G401.6 (cell line): ENCODE results near the gene KCP.

Experiments
- FAIRE-seq: peaks from 2 replicates; lab custom pipeline; 2012; peaks lifted over from hg19 to GRCh38; lab: Jason Lieb, UNC

Gene KCP

DNA sequence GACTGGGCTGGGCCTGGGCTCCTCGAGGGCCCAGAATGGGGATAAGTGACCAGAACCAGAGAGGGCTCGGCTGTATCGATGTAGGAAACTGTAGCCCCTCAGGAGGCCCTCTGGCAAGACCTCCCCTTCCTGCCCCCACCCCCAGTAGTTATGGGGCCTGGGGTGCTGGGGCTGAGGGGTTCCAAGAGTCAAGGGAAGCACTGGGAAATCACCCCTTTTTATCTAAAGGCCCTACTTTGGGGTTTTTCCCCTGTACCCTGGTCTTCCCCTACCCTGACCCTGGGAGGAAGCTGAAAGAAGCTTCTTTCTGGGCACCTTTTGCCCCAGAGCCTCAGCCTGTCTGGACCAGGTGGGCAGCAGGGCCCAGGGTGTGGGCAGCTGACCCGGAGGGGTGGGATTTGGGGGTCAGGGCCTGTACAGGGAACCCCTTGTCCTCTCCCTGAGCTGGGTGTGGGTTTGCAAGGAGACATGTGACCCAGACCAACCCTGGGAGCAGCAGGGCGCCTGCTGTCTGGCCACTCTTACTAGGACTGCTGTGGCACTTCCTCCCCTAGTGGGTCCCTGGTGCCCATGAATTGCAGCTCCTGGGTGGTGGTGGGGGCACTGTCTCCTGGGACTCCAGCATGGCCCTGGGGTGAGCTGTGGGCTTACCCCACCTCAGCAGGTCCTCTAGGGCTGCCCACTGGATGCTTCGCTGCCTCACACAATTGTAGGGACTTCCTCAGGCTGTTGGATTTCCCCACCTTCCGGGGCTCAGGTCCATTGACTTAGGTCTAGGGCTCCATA lies 28.8 kb upstream of the KCP start:
- no peak for FAIRE-seq

DNA sequence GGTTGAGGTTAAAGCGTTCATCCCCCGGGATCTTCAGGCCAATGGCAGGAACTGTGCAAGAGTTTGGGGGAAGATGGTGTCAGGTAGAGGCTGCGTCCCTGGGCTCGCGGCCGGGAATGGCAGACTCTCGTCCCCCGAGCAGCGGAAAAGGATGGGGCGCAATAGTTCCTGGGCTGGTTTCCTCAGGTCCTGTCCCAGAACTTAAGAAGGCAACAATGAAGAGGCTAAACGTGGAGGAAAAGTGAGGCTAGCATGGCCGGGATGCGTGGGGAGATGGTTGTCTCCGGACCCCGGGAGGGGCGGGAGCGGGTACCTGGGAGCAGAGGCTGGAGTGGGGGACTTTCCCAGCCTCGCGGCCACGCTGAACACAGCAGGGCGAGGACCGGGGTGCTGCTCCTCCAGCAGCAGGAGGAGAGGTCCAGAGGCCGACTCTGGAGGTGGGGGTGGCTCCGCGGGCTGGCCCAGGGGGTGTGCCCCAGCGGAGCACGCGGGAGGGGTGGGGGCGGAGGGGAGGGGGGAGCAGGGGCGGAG lies 28.1 kb upstream of the KCP start:
- no peak for FAIRE-seq

DNA sequence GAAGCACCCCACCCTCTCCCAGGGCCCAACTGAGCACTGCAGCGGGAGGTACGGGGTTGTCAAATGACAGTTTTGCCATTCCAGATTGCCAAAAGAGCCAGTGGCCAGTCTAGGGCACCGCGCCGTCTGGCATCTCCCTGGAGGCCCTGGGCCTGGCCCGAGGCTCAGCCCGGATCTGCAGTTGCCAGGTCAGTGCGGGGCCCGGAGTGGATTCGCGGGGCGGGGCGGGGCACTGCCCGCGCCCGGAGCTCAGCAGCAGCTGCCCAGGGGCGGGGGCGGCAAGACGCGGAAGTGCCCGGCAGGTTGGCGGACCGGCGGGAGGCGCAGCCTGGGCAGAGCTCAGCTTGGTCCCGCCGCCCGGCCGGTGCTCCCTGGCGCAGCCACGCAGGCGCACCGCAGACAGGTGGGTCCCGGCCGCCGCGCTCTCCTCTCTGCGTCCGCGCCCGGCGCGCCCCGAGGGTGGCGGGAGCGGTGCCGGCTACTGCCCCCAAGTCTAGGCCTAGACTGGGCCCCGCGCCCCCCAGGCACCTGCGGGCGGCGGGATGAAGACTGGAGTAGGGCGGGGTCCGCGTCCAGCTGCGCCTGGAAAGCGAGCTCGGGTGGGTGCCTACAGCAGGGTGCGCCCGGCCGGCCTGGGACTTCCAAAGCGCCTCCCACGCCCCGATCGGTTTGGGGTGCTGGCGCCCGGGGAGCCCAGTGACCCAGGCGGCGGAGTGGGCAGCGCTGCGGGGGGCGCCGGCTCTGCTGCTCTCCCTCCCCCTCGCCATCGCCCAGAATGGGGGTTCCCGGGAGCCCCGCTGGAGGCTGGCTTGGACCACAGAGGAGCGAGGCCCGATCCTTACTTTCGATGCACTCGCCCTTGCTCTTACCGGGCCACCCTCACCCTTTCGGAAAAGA lies 27.4 kb upstream of the KCP start, which contains the start of gene IRF5:
IRF5 (plus strand) TSS at position 281 of the 897 bp plus-strand sequence. CDS start 4,155 bp downstream, outside the sequence.
- FAIRE-seq, result no peak

DNA sequence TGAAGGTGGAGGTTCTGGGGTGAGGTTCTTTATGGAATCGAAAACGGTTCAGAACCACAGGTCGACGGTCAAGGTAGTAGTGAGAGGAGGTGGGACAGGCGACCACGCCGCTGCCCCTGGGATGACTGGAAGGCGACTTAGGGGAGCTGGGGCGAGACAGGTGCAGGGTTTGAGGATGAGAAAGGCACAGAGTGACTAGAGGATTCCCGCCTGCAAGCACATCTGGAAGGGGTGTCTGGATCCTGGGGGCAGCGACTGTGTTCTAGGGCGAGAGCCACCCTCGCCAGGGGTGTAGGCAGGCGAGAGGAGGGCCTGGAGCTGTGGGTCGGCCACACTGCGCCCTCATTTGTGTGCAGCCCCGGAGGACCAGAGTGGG lies 26.8 kb upstream of the KCP start:
- FAIRE-seq, result no peak

DNA sequence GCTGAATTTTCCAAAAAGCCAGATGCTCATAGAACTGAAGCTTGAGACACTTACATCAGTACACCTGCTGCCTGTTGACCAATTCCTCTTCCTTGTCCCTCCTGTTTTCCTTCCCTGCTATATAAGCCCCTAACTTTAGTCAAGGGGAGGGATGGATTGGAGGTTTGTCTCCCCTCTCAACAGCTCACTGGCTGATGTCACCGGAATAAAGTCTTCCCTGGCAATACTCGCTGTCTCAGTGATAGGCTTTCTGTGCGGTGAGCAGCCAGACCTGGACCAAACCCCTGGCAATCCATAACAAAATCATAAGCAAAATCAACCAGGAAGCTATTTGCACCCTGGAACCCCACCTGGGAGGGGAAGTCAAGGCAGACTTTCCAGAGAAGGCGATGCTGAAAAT lies 26.3 kb upstream of the KCP start:
- no peak for FAIRE-seq

DNA sequence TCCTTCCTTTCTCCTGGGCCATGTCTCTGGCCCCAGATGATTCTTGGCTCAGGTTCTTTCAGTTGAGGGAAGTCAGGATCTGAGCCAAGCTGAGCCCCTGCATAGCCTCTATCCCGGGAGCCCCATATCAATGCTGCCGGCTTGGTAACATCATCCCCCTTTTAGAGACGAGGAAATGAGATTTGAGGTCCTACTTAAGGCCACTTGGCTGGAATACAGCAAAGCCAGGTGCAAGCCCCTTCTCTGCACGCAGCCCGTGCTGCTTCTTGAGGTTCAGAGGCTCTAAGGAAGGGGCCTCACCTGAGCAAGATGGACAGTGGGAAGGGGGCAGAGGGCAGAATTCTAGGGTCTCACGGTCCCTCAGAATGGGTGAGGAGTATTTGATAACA lies 24.8 kb upstream of the KCP start:
- FAIRE-seq, result no peak

DNA sequence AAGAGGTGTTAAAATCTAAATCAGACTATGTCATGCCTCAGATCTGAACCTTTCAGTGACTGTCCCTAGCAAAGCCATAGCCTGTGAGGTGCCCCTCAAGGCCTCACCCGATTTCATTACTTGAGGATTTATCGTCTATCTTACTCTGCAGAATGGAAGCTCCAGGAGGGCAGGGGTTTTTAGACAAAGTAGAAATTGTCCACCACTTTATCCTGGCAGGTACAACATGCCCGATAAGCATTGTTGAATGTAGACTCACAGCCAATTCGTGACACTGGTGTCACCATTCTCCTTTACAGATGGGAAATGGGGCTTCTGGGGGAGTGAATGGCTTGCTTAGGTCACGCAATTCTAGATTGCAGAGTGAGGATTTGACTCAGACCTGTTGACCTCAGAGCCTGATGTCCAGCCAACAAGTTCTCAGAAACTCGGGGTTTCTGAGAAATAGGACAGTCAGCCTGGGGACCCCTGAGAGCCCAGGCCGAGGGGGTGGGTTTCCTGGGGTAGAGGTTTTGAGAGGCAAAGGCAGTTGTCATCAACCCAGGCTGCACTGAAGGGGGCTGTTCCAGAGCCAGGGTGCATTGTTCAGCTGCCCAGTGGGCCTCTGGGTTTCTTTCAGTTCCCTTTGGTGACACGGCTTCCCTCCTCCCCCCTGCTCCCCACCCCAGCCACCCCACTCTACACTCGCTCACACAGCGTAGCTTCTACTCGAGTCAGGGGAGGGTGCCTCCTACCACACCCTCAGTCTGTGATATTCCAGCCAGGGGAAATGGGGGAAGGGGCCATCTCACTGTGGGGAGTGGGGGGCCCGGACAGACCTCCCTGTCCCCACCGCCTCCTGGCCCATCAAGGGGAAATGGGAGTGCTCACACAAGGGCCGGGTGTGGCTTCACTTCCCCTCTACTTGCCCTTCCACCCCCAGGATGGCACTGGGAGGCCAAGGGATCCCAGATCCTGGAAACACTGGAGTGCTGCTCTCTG lies 24.1 kb upstream of the KCP start:
- no peak for FAIRE-seq

DNA sequence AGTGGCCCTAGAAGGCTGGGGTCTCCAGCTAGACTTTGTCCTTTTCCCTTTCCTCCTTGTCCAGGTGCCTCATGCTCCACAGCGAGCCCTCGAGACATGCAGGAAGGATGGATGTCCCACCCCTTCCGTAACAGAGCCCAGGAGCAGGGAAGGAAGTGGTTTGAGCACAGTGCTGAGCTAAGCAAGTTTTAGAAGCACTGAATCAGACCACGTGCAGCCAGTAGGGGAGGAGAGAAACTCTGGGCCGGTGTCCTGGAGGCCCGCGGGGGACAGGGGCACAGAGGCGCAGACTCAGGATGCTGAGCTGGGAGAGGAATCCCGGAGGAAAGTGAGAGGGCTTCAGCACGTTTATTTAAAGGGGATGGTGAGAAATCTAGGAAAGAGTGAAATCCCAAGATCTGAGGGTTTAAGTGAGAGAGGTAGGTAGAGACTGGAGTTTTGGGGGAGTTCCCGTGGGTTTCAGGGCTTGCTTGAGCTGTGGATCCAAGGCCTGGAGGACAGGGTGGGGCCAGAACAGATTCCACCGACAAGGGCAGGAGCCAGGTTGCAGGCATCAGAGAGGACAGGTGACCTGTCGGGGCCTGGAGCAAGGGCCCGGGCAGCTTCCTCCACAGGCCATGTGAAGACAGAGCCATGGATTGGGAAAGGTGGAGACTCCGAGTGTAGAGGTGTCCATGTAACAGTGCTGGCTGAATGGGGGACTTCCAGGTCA lies 22.8 kb upstream of the KCP start:
- no peak for FAIRE-seq

DNA sequence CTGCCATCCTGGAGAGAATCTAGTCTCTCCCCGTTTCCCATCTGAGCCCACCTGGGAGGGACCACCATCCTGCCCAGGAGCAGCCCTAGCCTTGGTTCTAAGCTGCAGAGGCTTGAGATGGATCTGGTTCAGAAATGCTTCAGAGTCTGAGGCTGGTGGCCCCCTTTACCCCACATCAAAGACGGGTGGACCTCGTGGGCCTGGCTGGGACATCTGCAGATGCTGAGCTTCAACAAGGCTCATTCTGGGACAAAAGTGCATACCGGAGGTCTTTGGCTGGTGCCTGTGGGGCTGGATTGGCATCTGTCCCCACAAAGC lies 22.3 kb upstream of the KCP start:
- no peak for FAIRE-seq

DNA sequence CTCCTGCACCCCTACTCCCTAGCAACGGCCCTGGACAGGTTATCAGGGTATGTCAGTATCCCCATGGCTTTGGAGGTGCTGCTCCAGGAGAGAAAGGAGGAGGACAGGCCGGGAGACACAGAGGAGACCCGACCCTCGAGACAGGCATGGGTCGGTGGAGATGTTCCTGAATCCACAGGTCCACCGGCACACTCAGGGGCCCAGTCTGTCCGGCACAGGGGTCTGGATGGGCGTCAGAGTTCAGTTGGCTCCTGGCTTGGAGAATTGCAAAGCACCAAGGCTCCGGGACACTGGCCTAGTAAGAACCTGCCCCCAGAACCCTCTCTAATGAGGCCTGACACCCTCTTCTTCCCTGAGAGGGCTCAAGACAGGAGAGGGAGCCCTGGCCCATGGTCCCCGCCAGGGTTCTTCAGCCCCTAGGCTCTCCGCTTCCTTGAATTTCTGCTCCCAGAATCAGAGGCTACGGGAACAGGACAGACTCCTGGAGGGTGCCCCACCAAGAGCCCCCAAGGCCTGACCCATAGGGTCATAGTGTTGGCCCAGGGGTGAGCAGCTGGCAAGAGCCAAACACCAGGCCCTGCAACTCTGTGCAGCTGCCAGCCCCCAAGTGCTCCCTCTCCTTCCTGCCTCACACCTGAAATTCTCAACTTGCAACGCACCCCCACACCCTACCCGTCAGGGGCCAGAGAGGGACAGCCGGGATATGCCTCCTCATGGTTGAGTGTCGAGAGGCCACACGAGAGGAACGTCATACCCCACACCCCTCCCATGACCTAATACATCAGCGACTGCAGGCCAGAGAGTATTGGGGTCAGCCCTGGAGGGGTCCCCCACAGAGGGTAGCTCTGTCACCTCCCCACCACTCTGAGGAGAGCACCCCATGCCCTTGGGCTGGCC lies 21.7 kb upstream of the KCP start:
- no peak for FAIRE-seq

DNA sequence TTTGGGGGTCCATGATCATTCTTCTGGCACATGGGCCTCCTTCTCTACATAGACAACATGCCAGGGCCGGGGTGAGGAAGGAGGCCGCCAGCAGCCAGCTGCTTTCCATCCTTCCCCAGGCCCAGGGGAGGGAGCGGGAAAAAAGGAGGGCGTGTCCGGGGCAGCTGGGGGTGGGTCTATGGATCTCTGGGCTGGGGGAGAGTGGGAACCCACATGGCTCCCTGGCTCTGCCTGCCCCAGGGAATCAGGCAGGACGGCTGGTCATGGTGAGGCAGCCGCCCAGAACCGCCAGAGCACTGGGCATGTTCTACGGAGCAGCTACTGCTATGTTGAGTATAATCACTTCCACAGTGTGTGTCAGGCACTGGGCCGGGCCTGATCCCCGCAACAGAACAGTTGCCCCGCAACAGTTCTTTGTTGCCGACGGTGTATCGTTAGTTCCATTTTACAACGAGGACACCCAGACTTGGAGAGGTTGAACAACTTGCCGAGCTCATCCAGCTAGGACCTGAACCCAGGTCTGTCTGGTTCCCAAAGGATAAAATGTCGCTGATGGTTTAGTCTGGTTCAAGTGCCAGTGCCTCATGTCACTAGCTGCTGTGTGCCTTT lies 20.8 kb upstream of the KCP start:
- FAIRE-seq, result no peak

DNA sequence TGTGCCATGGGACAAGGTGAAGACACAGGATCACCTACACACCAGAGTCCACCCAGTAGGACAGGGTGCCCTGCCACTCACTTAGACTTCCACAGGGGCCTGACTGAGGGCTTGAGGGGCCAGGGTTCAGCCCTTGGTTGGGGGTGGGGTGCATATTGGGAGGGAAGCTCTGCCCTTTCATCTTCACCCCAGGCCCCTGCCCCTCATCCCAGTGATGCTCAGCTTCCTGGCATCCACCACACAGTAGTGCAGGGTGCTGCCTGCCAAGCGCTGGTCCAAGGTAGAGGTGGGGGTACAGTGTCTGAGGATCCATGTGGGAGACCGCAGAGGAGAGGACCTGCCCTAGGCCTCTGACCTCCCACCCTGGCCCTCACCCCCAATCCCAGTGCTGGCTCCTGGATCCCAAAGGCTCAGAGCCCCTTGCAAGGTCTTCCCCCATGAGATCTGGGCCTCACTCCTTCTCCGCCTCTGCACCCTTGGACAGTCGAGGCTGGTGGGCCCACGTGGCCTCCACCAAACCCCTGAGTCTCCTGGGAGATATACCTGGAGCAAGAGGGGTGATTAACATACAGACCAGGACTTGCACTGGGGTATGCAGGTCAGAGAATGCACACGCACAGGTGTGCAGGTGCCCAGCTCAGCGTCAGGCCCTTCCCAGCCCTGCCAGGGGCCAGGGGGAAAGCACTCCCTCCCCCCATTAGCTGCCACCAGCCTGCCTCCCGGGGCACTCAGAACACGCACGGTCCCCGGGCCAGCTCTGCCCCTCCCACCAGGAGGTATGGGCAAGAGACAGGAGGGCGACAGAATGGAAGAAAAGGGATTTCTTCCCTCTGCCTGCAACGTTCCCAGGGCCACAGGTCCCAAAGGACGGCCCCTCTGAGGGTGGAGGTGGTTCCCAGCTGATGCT lies 18.6 kb upstream of the KCP start:
- no peak for FAIRE-seq

DNA sequence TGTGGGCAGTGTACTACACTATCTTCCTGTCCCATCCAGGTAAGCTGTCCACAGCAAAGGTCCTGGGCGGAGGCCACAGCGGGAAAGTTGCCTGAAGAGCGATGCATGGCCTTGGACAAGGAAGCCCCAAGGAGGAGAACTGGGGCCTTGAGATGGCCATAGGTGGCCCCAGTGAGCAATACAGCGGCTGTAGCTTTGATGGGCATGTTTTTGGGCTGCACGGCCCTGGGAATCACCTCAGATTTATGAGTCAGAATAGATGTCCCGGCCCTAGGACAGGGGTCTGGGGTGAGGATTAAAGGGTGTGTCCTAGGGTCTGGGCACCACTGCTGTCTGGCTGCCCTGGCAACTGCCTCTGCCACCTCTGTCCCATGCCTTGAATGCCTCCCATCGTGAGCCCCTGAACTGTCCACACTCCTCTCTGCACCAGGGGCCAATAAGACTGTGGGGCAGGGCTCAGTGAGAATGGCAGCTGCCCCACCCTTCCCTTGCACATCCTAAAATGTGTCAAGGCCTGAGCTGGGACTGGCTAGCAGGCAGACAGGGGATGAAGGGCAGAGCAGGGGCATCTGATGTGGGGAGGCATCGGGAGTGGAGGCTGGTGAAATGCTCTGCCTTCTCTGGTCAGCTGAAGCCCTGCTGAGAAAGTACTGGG lies 17.8 kb upstream of the KCP start:
- no peak for FAIRE-seq

DNA sequence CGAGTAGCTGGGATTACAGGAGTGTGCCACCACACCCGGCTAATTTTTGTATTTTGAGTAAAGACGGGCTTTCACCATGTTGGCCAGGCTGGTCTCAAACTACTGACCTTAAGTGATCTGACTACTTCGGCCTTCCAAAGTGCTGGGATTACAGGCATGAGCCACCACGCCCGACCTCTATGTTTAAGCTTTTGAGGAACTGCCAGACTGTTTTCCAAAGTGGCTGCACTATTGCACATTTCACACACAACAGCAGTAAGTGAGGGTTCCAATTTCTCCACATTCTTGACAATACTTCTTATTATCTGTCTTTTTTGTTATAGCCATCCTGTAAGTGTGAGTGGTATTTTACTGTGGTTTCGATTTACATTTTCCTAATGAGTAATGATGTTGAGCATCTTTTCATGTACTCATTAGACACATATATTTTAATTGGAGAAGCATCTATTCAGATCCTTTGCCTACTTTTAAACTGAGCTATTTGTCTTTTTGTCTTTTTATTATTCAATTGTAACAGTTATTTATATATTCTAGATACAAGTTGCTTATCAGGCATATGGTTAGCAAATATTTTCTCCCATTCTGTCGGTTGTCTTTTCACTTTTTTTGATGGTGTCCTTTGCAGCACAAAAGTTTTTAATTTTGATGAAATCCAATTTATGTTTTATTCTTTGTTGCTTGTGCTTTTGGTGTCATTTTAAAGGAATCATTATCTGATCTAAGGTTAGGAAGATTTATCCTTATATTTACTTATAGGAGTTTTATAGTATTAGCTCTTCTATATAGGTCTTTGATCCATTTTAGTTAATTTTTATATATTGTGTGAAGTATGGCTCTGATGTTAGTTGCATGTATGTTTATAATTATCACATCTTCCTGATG lies 14.4 kb upstream of the KCP start:
- peak; percentile 8 for FAIRE-seq

DNA sequence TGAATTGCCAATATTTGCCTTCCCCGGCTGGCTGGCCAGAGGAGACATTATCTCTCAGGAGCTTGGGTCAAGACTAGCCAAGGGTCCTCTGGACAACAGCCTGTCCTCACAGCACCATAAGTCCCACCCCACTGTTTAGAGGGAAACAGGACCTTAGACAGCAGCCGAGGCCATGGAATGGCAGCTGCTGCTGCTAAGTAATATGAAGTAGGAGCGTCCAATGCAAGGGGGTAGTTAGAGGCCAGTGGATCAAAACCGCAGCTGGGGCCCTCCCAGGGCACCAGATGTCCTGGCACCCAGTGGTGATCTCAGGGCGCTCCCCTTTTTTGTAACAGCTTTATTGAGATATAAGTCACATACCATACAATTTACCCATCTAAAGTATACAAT lies 12.9 kb upstream of the KCP start:
- no peak for FAIRE-seq

DNA sequence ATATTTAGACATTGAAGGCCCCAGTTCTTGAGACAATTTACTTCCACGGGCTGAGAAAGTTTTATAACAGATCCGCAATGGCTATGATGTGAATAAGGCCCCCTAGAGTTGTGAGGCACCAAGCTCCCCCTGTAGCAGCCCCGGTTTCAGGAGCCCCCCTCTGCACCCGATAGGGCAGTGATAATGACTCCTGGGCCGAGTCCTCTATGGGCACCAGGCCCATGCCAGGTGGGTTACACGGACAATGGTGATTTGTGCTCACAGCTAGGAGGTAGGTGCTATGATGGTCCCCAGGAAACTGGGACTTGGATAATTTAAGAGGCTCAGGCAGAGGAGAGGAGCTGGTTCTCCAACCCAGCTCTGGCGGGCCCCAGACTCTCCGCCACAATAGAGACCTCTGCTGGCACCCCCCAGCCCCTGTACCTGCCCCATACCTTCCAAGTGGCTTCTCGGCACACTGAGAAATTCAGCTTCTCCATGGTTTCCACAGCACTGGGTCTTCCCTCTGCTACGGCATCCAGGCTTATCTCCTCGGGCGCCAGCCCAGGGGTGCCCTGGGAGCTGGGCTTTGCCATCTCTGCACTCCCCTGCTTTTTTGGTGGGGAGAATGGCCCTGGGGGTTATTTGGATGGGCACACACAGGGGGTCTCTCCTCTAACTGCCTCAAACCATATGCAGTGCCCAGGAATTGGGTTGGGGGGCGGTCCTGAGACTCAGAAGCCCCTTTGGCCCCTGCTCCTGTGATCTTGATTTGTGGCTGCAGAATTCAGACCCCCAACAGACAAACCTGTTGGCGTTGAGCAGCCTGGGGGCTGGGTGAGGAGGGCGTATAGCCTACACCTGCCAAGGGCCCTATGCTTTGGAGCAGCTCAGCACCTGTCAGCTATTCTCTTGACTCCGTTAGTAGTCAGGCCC lies 12.2 kb upstream of the KCP start:
- no peak for FAIRE-seq
